H1 (cell line): ENCODE measurements around the gene GFPT1. TPM values are rescaled to one million over a fixed set of nuclear protein-coding genes. Genes with fewer than 3 reads are reported as not detected.

ENCODE experiments used
- CTCF ChIA-PET: fragments of 300-600 bp; sonication (Branson Sonifier 250); formaldehyde crosslinking; loops from one replicate; lab custom pipeline; 2021; ENCODE audit not compliant: partially characterized antibody; lab: Charles Lee
- POLR2A ChIA-PET: fragments of 300-600 bp; sonication (Branson Sonifier 250); formaldehyde crosslinking; loops from one replicate; lab custom pipeline; 2021; ENCODE audit warnings: inconsistent platforms; ENCODE audit not compliant: partially characterized antibody; lab: Charles Lee
- DNase-seq, 2 experiments: peaks; one replicate each; pipeline versions ENCODE4 v3.0.0 to v3.0.0-alpha.2; 2010 to 2022; ENCODE audit warnings: low spot score in 2 of 2, low read depth in 1 of 2, mixed read lengths in 1 of 2
- FAIRE-seq: peaks from 2 replicates; lab custom pipeline; 2011; peaks lifted over from hg19 to GRCh38; lab: Jason Lieb, UNC
- H2AFZ ChIP-seq: 2 replicates; pipeline ENCODE4 v1.8.1; 2012; ENCODE audit warnings: low read length, inconsistent platforms
- H2AK5ac ChIP-seq: 2 replicates; pipeline ENCODE4 v1.6.1; 2013; ENCODE audit warnings: low read depth, low read length
- H2BK120ac ChIP-seq: replicated peaks from 2 replicates; pipeline ENCODE3; 2013; ENCODE audit warnings: low read depth, low read length, inconsistent platforms
- H2BK12ac ChIP-seq: 2 replicates; pipeline ENCODE4 v1.6.1; 2013; ENCODE audit warnings: low read depth, low read length
- H2BK15ac ChIP-seq: 2 replicates; pipeline ENCODE4 v1.6.1; 2013; ENCODE audit warnings: low read length
- H2BK20ac ChIP-seq: 2 replicates; pipeline ENCODE4 v1.6.1; 2013; ENCODE audit warnings: low read length
- H2BK5ac ChIP-seq: 2 replicates; pipeline ENCODE4 v1.6.1; 2013; ENCODE audit warnings: low read depth, low read length
- H3K14ac ChIP-seq: 2 replicates; pipeline ENCODE4 v1.6.1; 2013; ENCODE audit warnings: inconsistent platforms; ENCODE audit not compliant: insufficient read length
- H3K18ac ChIP-seq: 2 replicates; pipeline ENCODE4 v1.6.1; 2013; ENCODE audit warnings: low read length; ENCODE audit errors: extremely low read depth
- H3K23ac ChIP-seq: 2 replicates; pipeline ENCODE4 v1.6.1; 2013; ENCODE audit warnings: inconsistent platforms; ENCODE audit not compliant: insufficient read length
- H3K23me2 ChIP-seq: 2 replicates; pipeline ENCODE4 v1.6.1; 2013; ENCODE audit warnings: low read depth, low read length
- H3K27ac ChIP-seq: 2 replicates; pipeline ENCODE4 v1.6.1; 2011; ENCODE audit warnings: low read depth, low read length, inconsistent platforms
- H3K27me3 ChIP-seq, 4 experiments: replicated peaks in 1 of 4; 1 replicate in 1 of 4; 2 replicates in 3 of 4; pipeline versions ENCODE4 v1.6.1 to v1.8.1; 2011 to 2013; ENCODE audit warnings: low read length in 3 of 4, mild to moderate bottlenecking in 3 of 4, inconsistent platforms in 2 of 4, mixed read lengths in 2 of 4, moderate library complexity in 1 of 4; ENCODE audit not compliant: control insufficient read depth in 3 of 4, insufficient read depth in 3 of 4; ENCODE audit errors: extremely low read depth in 1 of 4
- H3K36me3 ChIP-seq, 4 experiments: 2 replicates each; pipeline versions ENCODE4 v1.6.1 to v1.8.1; 2011 to 2013; ENCODE audit warnings: mild to moderate bottlenecking in 4 of 4, low read length in 3 of 4, moderate library complexity in 2 of 4, control low read depth in 1 of 4, inconsistent platforms in 1 of 4; ENCODE audit not compliant: insufficient read depth in 4 of 4, control insufficient read depth in 2 of 4
- H3K4ac ChIP-seq: replicated peaks from 2 replicates; pipeline ENCODE3; 2013; ENCODE audit warnings: low read length, low read depth, mixed read lengths, inconsistent platforms; ENCODE audit not compliant: insufficient read length
- H3K4me1 ChIP-seq, 4 experiments: replicated peaks in 1 of 4; 1 replicate in 1 of 4; 2 replicates in 3 of 4; pipeline versions ENCODE4 v1.6.1 to v1.8.1; 2011 to 2013; ENCODE audit warnings: low read length in 3 of 4, inconsistent platforms in 2 of 4, mixed read lengths in 1 of 4; ENCODE audit not compliant: insufficient read depth in 4 of 4, control insufficient read depth in 3 of 4
- H3K4me2 ChIP-seq, 2 experiments: 2 replicates each; pipeline versions ENCODE4 v1.6.1 to v1.8.1; 2011 to 2013; ENCODE audit warnings: low read depth in 2 of 2, low read length in 2 of 2, control low read depth in 1 of 2, inconsistent platforms in 1 of 2, mild to moderate bottlenecking in 1 of 2; ENCODE audit not compliant: insufficient read depth in 1 of 2
- H3K4me3 ChIP-seq, 4 experiments: fragments of 200-600, 300-600 bp in 1 of 4; sonication (generic), shearing (Covaris generic), sonication (Bioruptor Twin) in 1 of 4; 2 replicates each; pipeline versions ENCODE4 v1.5.1 to v1.8.1; 2011 to 2016; ENCODE audit warnings: low read length in 4 of 4, low read depth in 3 of 4, control low read depth in 2 of 4, inconsistent platforms in 2 of 4, mild to moderate bottlenecking in 2 of 4, mixed read lengths in 1 of 4, moderate library complexity in 1 of 4; ENCODE audit not compliant: insufficient read depth in 2 of 4; ENCODE audit errors: extremely low read depth in 1 of 4
- H3K56ac ChIP-seq: replicated peaks from 2 replicates; pipeline ENCODE3; 2013; ENCODE audit warnings: low read depth, mild to moderate bottlenecking, mixed read lengths, low read length, inconsistent platforms; ENCODE audit not compliant: insufficient read length
- H3K79me1 ChIP-seq: 2 replicates; pipeline ENCODE4 v1.6.1; 2013; ENCODE audit warnings: low read depth, low read length, control low read depth
- H3K79me2 ChIP-seq, 2 experiments: 2 replicates each; pipeline versions ENCODE4 v1.6.1 to v1.8.1; 2012 to 2013; ENCODE audit warnings: low read length in 2 of 2, mild to moderate bottlenecking in 2 of 2, inconsistent platforms in 1 of 2; ENCODE audit not compliant: insufficient read depth in 2 of 2, control insufficient read depth in 1 of 2
- H3K9ac ChIP-seq, 4 experiments: replicated peaks in 1 of 4; 1 replicate in 1 of 4; 2 replicates in 3 of 4; pipeline versions ENCODE4 v1.6.1 to v1.8.1; 2011 to 2013; ENCODE audit warnings: low read depth in 3 of 4, low read length in 3 of 4, control low read depth in 2 of 4, mild to moderate bottlenecking in 2 of 4, moderate library complexity in 2 of 4, inconsistent platforms in 1 of 4; ENCODE audit errors: extremely low read depth in 1 of 4
- H3K9me3 ChIP-seq, 2 experiments: 2 replicates each; pipeline versions ENCODE4 v1.6.1 to v1.8.1; 2012 to 2013; ENCODE audit warnings: mild to moderate bottlenecking in 2 of 2, moderate library complexity in 2 of 2, control low read depth in 1 of 2, inconsistent platforms in 1 of 2, low read depth in 1 of 2, low read length in 1 of 2, mixed read lengths in 1 of 2; ENCODE audit not compliant: insufficient read depth in 2 of 2
- H4K20me1 ChIP-seq, 2 experiments: replicated peaks in 1 of 2; 2 replicates each; pipeline versions ENCODE3 to v1.8.1; 2011 to 2013; ENCODE audit warnings: inconsistent platforms in 2 of 2, low read length in 2 of 2, mild to moderate bottlenecking in 1 of 2; ENCODE audit not compliant: insufficient read depth in 2 of 2, control insufficient read depth in 1 of 2
- H4K5ac ChIP-seq: 2 replicates; pipeline ENCODE4 v1.6.1; 2013; ENCODE audit warnings: low read length, low read depth, mixed read lengths, inconsistent platforms; ENCODE audit not compliant: insufficient read length
- H4K8ac ChIP-seq: 2 replicates; pipeline ENCODE4 v1.8.0; 2013; ENCODE audit warnings: mild to moderate bottlenecking, moderate library complexity, low read length, inconsistent platforms; ENCODE audit not compliant: insufficient read depth; ENCODE audit errors: extremely low read depth
- H4K91ac ChIP-seq: replicated peaks from 2 replicates; pipeline ENCODE3; 2013; ENCODE audit warnings: low read length, mixed read lengths, inconsistent platforms; ENCODE audit not compliant: insufficient read length
- ASH2L ChIP-seq: fragments of 200-600, 300-600 bp; sonication (generic); IDR thresholded peaks from one replicate; pipeline ENCODE4 v1.7.1; 2017; ENCODE audit warnings: low read length
- BACH1 ChIP-seq: IDR thresholded peaks from 2 replicates; pipeline ENCODE4 v1.6.1; 2012; ENCODE audit warnings: low read length, improper control_type of control experiment
- CEBPB ChIP-seq: IDR thresholded peaks from 2 replicates; pipeline ENCODE4 v1.6.1; 2012; ENCODE audit warnings: low read depth, low read length
- EGR1 ChIP-seq: IDR thresholded peaks from 2 replicates; pipeline ENCODE4 v1.6.1; 2011; ENCODE audit warnings: low read depth, low read length, borderline replicate concordance
- FOSL1 ChIP-seq: IDR thresholded peaks from 2 replicates; pipeline ENCODE4 v1.6.1; 2011; ENCODE audit warnings: mild to moderate bottlenecking, low read depth, low read length, moderate library complexity; ENCODE audit not compliant: insufficient read depth
- GTF2F1 ChIP-seq: IDR thresholded peaks from 2 replicates; pipeline ENCODE4 v1.6.1; 2012; ENCODE audit warnings: low read depth, low read length, improper control_type of control experiment, borderline replicate concordance
- HDAC2 ChIP-seq, 2 experiments: fragments of 300-600 bp in 1 of 2; sonication (generic) in 1 of 2; IDR thresholded peaks; 2 replicates each; pipeline ENCODE4 v1.6.1; 2011 to 2012; ENCODE audit warnings: low read depth in 2 of 2, low read length in 2 of 2, mild to moderate bottlenecking in 2 of 2, moderate library complexity in 2 of 2, borderline replicate concordance in 1 of 2, inconsistent platforms in 1 of 2
- HDAC6 ChIP-seq: IDR thresholded peaks from one replicate; pipeline ENCODE4 v1.7.1; 2012; ENCODE audit warnings: low read depth, mild to moderate bottlenecking, inconsistent platforms, low read length, moderate library complexity
- MAFK ChIP-seq: IDR thresholded peaks from 2 replicates; pipeline ENCODE4 v1.6.1; 2012; ENCODE audit warnings: low read depth, mild to moderate bottlenecking, improper control_type of control experiment, low read length
- RFX5 ChIP-seq: IDR thresholded peaks from 2 replicates; pipeline ENCODE4 v1.6.1; 2011; ENCODE audit warnings: low read depth, low read length, improper control_type of control experiment, borderline replicate concordance
- TAF1 ChIP-seq: IDR thresholded peaks from 2 replicates; pipeline ENCODE4 v1.6.1; 2011; ENCODE audit warnings: mild to moderate bottlenecking, low read depth, low read length
- TAF7 ChIP-seq: optimal IDR thresholded peaks from 2 replicates; pipeline ENCODE3; 2011; ENCODE audit warnings: low read depth, mild to moderate bottlenecking, inconsistent platforms, low read length, moderate library complexity, borderline replicate concordance
- WGBS, 2 experiments: shearing (Covaris generic) in 1 of 2; methylation state at CpG; one replicate each; pipeline versions ENCODE4 v1.1.6 to v1.1.7; 2013 to 2015; ENCODE audit warnings: low lambda C conversion rate in 2 of 2, mixed read lengths in 2 of 2, inconsistent platforms in 1 of 2, low coverage in 1 of 2, missing lambda C conversion rate in 1 of 2; ENCODE audit not compliant: insufficient replicate concordance in 2 of 2, insufficient coverage in 1 of 2, insufficient read length in 1 of 2; ENCODE audit errors: extremely low coverage in 1 of 2, missing lambda C conversion rate in 1 of 2; 5-methylcytosine and 5-hydroxymethylcytosine counted together
- polyA plus RNA-seq, 7 experiments: library from polyadenylated mRNA; depleted of rRNA in 3 of 7; stranded (reverse) in 5 of 7; unstranded in 2 of 7; fragments of >200 nt in 5 of 7; fragments of 200-250 nt in 2 of 7; gene quantifications; 1 replicate in 5 of 7; 2 replicates in 1 of 7; 4 replicates in 1 of 7; pipeline versions ENCODE4 v1.2.1 to v1.2.3, GENCODE V29; 2011 to 2013; ENCODE audit warnings: missing spikeins in 2 of 7, mixed read lengths in 2 of 7
- total RNA-seq: library from RNA; stranded (reverse); fragmentation: NEBNext Ultra II Directional; extraction: Animal tissue kit (Norgen Biotek cat#: 25700); gene quantifications from 2 replicates; pipeline ENCODE4 v1.2.1, GENCODE V29; 2021
- TF ChIP-seq, protein P1 (sequence below): IDR thresholded peaks from 2 replicates; pipeline ENCODE4 v1.6.1; 2011; ENCODE audit warnings: low read length, improper control_type of control experiment
- TF ChIP-seq, protein P2 (sequence below): IDR thresholded peaks from 2 replicates; pipeline ENCODE4 v1.6.1; 2012; ENCODE audit warnings: inconsistent platforms

Gene GFPT1
- total and polyA plus RNA-seq, 2 of the 8 experiments (the other 6 are each of a cell fraction or from before 2014, with no cell fraction given), result 13.3 to 76.2 TPM

DNA sequence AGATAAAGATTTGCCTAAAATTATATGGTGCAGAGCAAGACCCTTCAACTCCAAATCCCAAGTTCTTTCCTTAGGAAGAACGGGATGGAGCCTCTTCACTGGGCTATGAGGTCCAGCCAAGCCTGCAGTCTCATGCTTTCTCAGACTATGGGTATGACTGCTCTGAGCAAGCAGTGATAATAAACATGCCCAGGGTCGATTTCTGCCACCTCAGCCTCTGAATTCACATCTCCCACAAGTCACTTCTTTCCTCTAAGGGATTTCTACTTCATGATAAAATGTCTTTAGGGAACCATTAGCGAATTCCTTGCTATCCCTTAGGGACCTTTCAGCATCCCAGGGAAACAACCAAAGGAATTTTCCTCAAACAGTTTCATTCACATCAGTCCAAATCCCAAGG, 94.8 kb downstream of the GFPT1 start:
- H3K4me2 ChIP-seq, result no peak overlapping the region
- H3K23me2 ChIP-seq, result no peaks in the 10 kb centered on the region
- no peaks in the 10 kb centered on the region for H4K20me1 ChIP-seq
- no peak overlapping the region for H2AK5ac ChIP-seq
- H3K79me1 ChIP-seq, result no peaks in the 10 kb centered on the region
- no peak overlapping the region for H3K4ac ChIP-seq
- no peak overlapping the region for H3K27ac ChIP-seq
- H2BK120ac ChIP-seq, result no peak overlapping the region
- WGBS, 2 experiments, result 83% methylated on average over 3 of the region's 3 CpGs; no CpG with 5 or more reads in 1 of the 2 experiments
- POLR2A ChIA-PET, result no interaction called here
- no peak overlapping the region for H4K91ac ChIP-seq
- no peak overlapping the region for H2BK15ac ChIP-seq
- H4K8ac ChIP-seq, result no peak overlapping the region
- no peaks in the 10 kb centered on the region for H3K79me2 ChIP-seq
- FAIRE-seq (no peak), DNase-seq (no peak)
- no peak overlapping the region for H3K9ac ChIP-seq
- CTCF ChIA-PET, result no interaction called here
- no peak overlapping the region for H2BK12ac ChIP-seq
- no peaks in the 10 kb centered on the region; a peak in 1 of 7 replicates for H3K27me3 ChIP-seq
- H3K4me1 ChIP-seq, result no peaks in the 10 kb centered on the region
- H3K56ac ChIP-seq, result no peak overlapping the region
- no peak overlapping the region for H3K23ac ChIP-seq
- H3K36me3 ChIP-seq, result no peaks in the 10 kb centered on the region
- no peak overlapping the region for H3K14ac ChIP-seq
- H2AFZ ChIP-seq, result no peak overlapping the region
- no peaks in the 10 kb centered on the region for H3K9me3 ChIP-seq
- no peak overlapping the region for H2BK5ac ChIP-seq
- no peak overlapping the region for H2BK20ac ChIP-seq
- H3K4me3 ChIP-seq, result no peak overlapping the region
- no peak overlapping the region for H3K18ac ChIP-seq
- H4K5ac ChIP-seq, result no peak overlapping the region
- TF ChIP-seq HDAC6 (no peak), HDAC2 (IDR thresholded peaks at IDR 0.05; ENCODE audit: borderline replicate concordance in 1 of 2, low read depth in 2 of 2, low read length in 2 of 2) (no peak), RFX5 (no peak), TAF1 (no peak), GTF2F1 (no peak), FOSL1 (no peak), TAF7 (no peak), ASH2L (no peak), CEBPB (no peak), MAFK (no peak), BACH1 (no peak), EGR1 (no peak)
- TF ChIP-seq, protein P1, sequence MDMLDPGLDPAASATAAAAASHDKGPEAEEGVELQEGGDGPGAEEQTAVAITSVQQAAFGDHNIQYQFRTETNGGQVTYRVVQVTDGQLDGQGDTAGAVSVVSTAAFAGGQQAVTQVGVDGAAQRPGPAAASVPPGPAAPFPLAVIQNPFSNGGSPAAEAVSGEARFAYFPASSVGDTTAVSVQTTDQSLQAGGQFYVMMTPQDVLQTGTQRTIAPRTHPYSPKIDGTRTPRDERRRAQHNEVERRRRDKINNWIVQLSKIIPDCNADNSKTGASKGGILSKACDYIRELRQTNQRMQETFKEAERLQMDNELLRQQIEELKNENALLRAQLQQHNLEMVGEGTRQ, result no peak
- TF ChIP-seq, protein P2, sequence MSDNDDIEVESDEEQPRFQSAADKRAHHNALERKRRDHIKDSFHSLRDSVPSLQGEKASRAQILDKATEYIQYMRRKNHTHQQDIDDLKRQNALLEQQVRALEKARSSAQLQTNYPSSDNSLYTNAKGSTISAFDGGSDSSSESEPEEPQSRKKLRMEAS, result no peak
